GM23338 (cell line): ENCODE measurements around the gene ATP1A4. TPM values are rescaled to one million over a fixed set of nuclear protein-coding genes. Genes with fewer than 3 reads are reported as not detected.
A peak's percentile ranks its signal among the peaks of the same experiment; 100 is the strongest.

Source experiments
- ATAC-seq: fragments of 200-7000 bp; cut with Tn5 transposase; 3 replicates; pipeline ENCODE4 v1.9.1; 2020
- DNase-seq: peaks from one replicate; pipeline ENCODE4 v3.0.0-alpha.2; 2015; ENCODE audit warnings: low spot score
- H2AFZ ChIP-seq: fragments of 200-600 bp; sonication (generic); 2 replicates; pipeline ENCODE4 v1.8.0; 2016; ENCODE audit warnings: antibody characterized with exemption, mild to moderate bottlenecking, moderate library complexity
- H3F3A ChIP-seq: fragments of 200-600 bp; sonication (generic); replicated peaks from 2 replicates; pipeline ENCODE4 v1.8.0; 2017; ENCODE audit warnings: antibody characterized with exemption, mixed run types, low read depth
- H3K27ac ChIP-seq: fragments of 200-600 bp; sonication (generic); 2 replicates; pipeline ENCODE4 v1.6.1; 2016; ENCODE audit warnings: low read depth
- H3K27me3 ChIP-seq: fragments of 200-600 bp; sonication (generic); 2 replicates; pipeline ENCODE4 v1.8.0; 2016; ENCODE audit warnings: mild to moderate bottlenecking, mixed run types, moderate library complexity; ENCODE audit not compliant: insufficient read depth
- H3K36me3 ChIP-seq: fragments of 200-600 bp; sonication (generic); 2 replicates; pipeline ENCODE4 v1.8.0; 2016; ENCODE audit warnings: mild to moderate bottlenecking; ENCODE audit not compliant: insufficient read depth
- H3K4me1 ChIP-seq: fragments of 200-600 bp; sonication (generic); 2 replicates; pipeline ENCODE4 v1.8.0; 2016; ENCODE audit warnings: mild to moderate bottlenecking, moderate library complexity; ENCODE audit not compliant: insufficient read depth
- H3K4me2 ChIP-seq: fragments of 200-600 bp; sonication (generic); 2 replicates; pipeline ENCODE4 v1.7.1; 2017; ENCODE audit warnings: mixed run types
- H3K4me3 ChIP-seq: fragments of 200-600 bp; sonication (generic); 2 replicates; pipeline ENCODE4 v1.6.1; 2016; ENCODE audit warnings: mixed run types
- H3K79me2 ChIP-seq: fragments of 200-600 bp; sonication (generic); replicated peaks from 2 replicates; pipeline ENCODE4 v1.8.0; 2017; ENCODE audit warnings: mild to moderate bottlenecking; ENCODE audit not compliant: insufficient read depth
- H3K9me2 ChIP-seq: fragments of 200-600 bp; sonication (generic); 2 replicates; pipeline ENCODE4 v1.8.0; 2017; ENCODE audit not compliant: insufficient read depth
- H4K20me1 ChIP-seq: fragments of 200-600 bp; sonication (generic); replicated peaks from 2 replicates; pipeline ENCODE4 v1.8.0; 2017; ENCODE audit warnings: mild to moderate bottlenecking; ENCODE audit not compliant: insufficient read depth
- H3K27ac Mint-ChIP-seq: 2 replicates; pipeline ENCODE4 v1.8.0; 2020; ENCODE audit warnings: inconsistent platforms, mild to moderate bottlenecking, moderate library complexity, mixed read lengths
- H3K27me3 Mint-ChIP-seq: 3 replicates; pipeline ENCODE4 v1.8.0; 2022; ENCODE audit warnings: low read depth, mild to moderate bottlenecking, moderate library complexity, mixed read lengths, inconsistent platforms; ENCODE audit not compliant: insufficient read depth, poor library complexity
- H3K36me3 Mint-ChIP-seq: 3 replicates; pipeline ENCODE4 v1.8.0; 2021; ENCODE audit warnings: low read depth, mild to moderate bottlenecking, inconsistent platforms, moderate library complexity, mixed read lengths
- H3K4me1 Mint-ChIP-seq: 3 replicates; pipeline ENCODE4 v1.8.0; 2020; ENCODE audit warnings: mild to moderate bottlenecking, inconsistent platforms, mixed read lengths
- H3K4me3 Mint-ChIP-seq: 3 replicates; pipeline ENCODE4 v1.8.0; 2021; ENCODE audit warnings: moderate library complexity, mild to moderate bottlenecking, inconsistent platforms, mixed read lengths
- H3K9me3 Mint-ChIP-seq: 3 replicates; pipeline ENCODE4 v1.8.0; 2020; ENCODE audit warnings: moderate library complexity, mild to moderate bottlenecking, inconsistent platforms, mixed read lengths
- CREB1 ChIP-seq: fragments of 250-450 bp; sonication (Bioruptor Pico); IDR thresholded peaks from 2 replicates; pipeline ENCODE4 v1.5.0; 2020; ENCODE audit warnings: low read depth, mild to moderate bottlenecking, moderate library complexity
- CTCF ChIP-seq, 2 experiments: fragments of 200-600 bp in 1 of 2; sonication (generic) in 1 of 2; conservative IDR thresholded peaks; 2 replicates each; pipeline versions ENCODE4 v1.5.1 to v1.6.1; 2016 to 2017; ENCODE audit warnings: antibody characterized with exemption in 2 of 2, low read depth in 2 of 2, mild to moderate bottlenecking in 2 of 2, moderate library complexity in 1 of 2
- EZH2 ChIP-seq: fragments of 200-600 bp; sonication (generic); IDR thresholded peaks from one replicate; pipeline ENCODE4 v1.8.0; 2017; ENCODE audit warnings: antibody characterized with exemption, mild to moderate bottlenecking, low read depth; ENCODE audit not compliant: unreplicated experiment
- EZH2phosphoT487 ChIP-seq: fragments of 200-600 bp; sonication (generic); IDR thresholded peaks from one replicate; pipeline ENCODE4 v1.8.1; 2018; ENCODE audit warnings: antibody characterized with exemption; ENCODE audit not compliant: unreplicated experiment
- JUNB ChIP-seq: IDR thresholded peaks from one replicate; pipeline ENCODE4 v1.6.1; 2016; ENCODE audit warnings: antibody characterized with exemption; ENCODE audit not compliant: unreplicated experiment
- NANOG ChIP-seq: IDR thresholded peaks from 2 replicates; pipeline ENCODE4 v1.6.1; 2016; ENCODE audit warnings: antibody characterized with exemption, borderline replicate concordance
- POLR2AphosphoS5 ChIP-seq: IDR thresholded peaks from 2 replicates; pipeline ENCODE4 v1.6.1; 2016; ENCODE audit warnings: antibody characterized with exemption, low read depth
- ZNF114 ChIP-seq: fragments of 250-450 bp; sonication (Bioruptor Pico); IDR thresholded peaks from 2 replicates; pipeline ENCODE4 v1.5.0; 2020; ENCODE audit warnings: mild to moderate bottlenecking, moderate library complexity
- ZNF462 ChIP-seq: fragments of 250-450 bp; sonication (Bioruptor Pico); IDR thresholded peaks from 2 replicates; pipeline ENCODE4 v1.5.0; 2020; ENCODE audit warnings: mild to moderate bottlenecking, moderate library complexity
- polyA plus RNA-seq: library from polyadenylated mRNA; unstranded; fragments of >200 nt; fragmentation: Nextera tagmentation; extraction: Ambion mirVana; gene quantifications from 2 replicates; pipeline ENCODE4 v1.2.1, GENCODE V29; 2016
- total RNA-seq: library from RNA; depleted of rRNA; stranded (reverse); fragments of >200 nt; shearing (Covaris generic); gene quantifications from 2 replicates; pipeline ENCODE4 v1.2.3, GENCODE V29; 2014

ATP1A4 gene
- total and polyA plus RNA-seq, 2 experiments from 2014 or later: 0.27 to 0.63 TPM

GRCh38 chr1:160143695-160144094, 7.7 kb upstream of the ATP1A4 start:
- peaks cover 30% of the 10 kb centered on the region for H3K36me3 Mint-ChIP-seq
- TF ChIP-seq CTCF (conservative IDR thresholded peaks at IDR 0.05; ENCODE audit: low read depth in 2 of 2): no peak
- no peaks in the 10 kb centered on the region for H3K9me2 ChIP-seq
- peaks cover 14% of the 10 kb centered on the region for H3K4me1 Mint-ChIP-seq
- no peak for ATAC-seq
- no peak overlapping the region for H3K4me2 ChIP-seq
- H3F3A ChIP-seq: no peaks in the 10 kb centered on the region
- no peaks in the 10 kb centered on the region for H3K9me3 Mint-ChIP-seq
- no peaks in the 10 kb centered on the region for H3K27me3 ChIP-seq
- no peak overlapping the region for H2AFZ ChIP-seq
- H3K4me3 ChIP-seq: no peak overlapping the region
- no peak for DNase-seq
- H3K4me3 Mint-ChIP-seq: no peak overlapping the region
- H3K79me2 ChIP-seq: no peaks in the 10 kb centered on the region
- H3K27ac ChIP-seq: no peak overlapping the region
- H3K27ac Mint-ChIP-seq: no peak overlapping the region
- no peaks in the 10 kb centered on the region for H3K36me3 ChIP-seq
- H3K4me1 ChIP-seq: no peaks in the 10 kb centered on the region; the same call in 1 of the 2 replicates
- peaks cover 6% of the 10 kb centered on the region for H3K27me3 Mint-ChIP-seq
- H4K20me1 ChIP-seq: no peaks in the 10 kb centered on the region

- Histone ChIP-seq H2AFZ (no peak overlapping the region), H3K4me1 (no peaks in the 10 kb centered on the region; the same call in 1 of the 2 replicates), H3F3A (no peaks in the 10 kb centered on the region), H4K20me1 (no peaks in the 10 kb centered on the region), H3K79me2 (no peaks in the 10 kb centered on the region), H3K4me3 (no peak overlapping the region), H3K9me2 (no peaks in the 10 kb centered on the region), H3K27ac (no peak overlapping the region), H3K4me2 (no peak overlapping the region), H3K27me3 (no peaks in the 10 kb centered on the region), H3K36me3 (no peaks in the 10 kb centered on the region)
- Mint-ChIP-seq H3K27me3 (peaks cover 6% of the 10 kb centered on the region), H3K4me1 (peaks cover 16% of the 10 kb centered on the region), H3K4me3 (no peak overlapping the region), H3K9me3 (no peaks in the 10 kb centered on the region), H3K27ac (no peak overlapping the region; the same call in 1 of the 2 replicates), H3K36me3 (peaks cover 18% of the 10 kb centered on the region)
- no peak for TF ChIP-seq POLR2AphosphoS5
- TF ChIP-seq EZH2phosphoT487: no peak
- no peak for TF ChIP-seq EZH2
- no peak for TF ChIP-seq ZNF114 (CRISPR knock-in tag)
- TF ChIP-seq NANOG: no peak
- no peak for TF ChIP-seq JUNB
- DNase-seq: peak; percentile 16
- peak; percentile 77 for ATAC-seq
Observed at GRCh38 chr1:160144921-160145320, 6.5 kb upstream of the ATP1A4 start.

- no peak overlapping the region for H3K4me3 ChIP-seq
- no peaks in the 10 kb centered on the region for H4K20me1 ChIP-seq
- H3K27me3 Mint-ChIP-seq: peaks cover 6% of the 10 kb centered on the region
- H3K4me2 ChIP-seq: no peak overlapping the region
- H3K27ac ChIP-seq: no peak overlapping the region
- H3K4me1 Mint-ChIP-seq: peaks cover 16% of the 10 kb centered on the region
- no peaks in the 10 kb centered on the region for H3K27me3 ChIP-seq
- ATAC-seq: no peak
- no peak overlapping the region for H3K27ac Mint-ChIP-seq
- no peaks in the 10 kb centered on the region for H3F3A ChIP-seq
- H3K4me3 Mint-ChIP-seq: no peak overlapping the region
- H3K9me3 Mint-ChIP-seq: no peaks in the 10 kb centered on the region
- no peaks in the 10 kb centered on the region for H3K36me3 ChIP-seq
- H3K9me2 ChIP-seq: no peaks in the 10 kb centered on the region
- no peaks in the 10 kb centered on the region; the same call in 1 of the 2 replicates for H3K4me1 ChIP-seq
- no peaks in the 10 kb centered on the region for H3K79me2 ChIP-seq
- no peak overlapping the region for H2AFZ ChIP-seq
- DNase-seq: no peak
- H3K36me3 Mint-ChIP-seq: peaks cover 8% of the 10 kb centered on the region
- TF ChIP-seq ZNF462 (no peak), EZH2 (no peak), CREB1 (no peak), JUNB (no peak), NANOG (no peak), ZNF114 (CRISPR knock-in tag) (no peak)
Observed at GRCh38 chr1:160146107-160146506, 5.3 kb upstream of the ATP1A4 start.
